Mesenchymal stem cell (in vitro differentiated cells and primary cell): Measurements from ENCODE around the gene CMKLR1.

Experiments
- DNase-seq: peaks from one replicate; pipeline ENCODE4 v3.0.0-alpha.2; 2013
- H2AFZ ChIP-seq: one replicate; pipeline ENCODE4 v1.6.1; 2013; ENCODE audit warnings: low read depth, mild to moderate bottlenecking, control low read depth, inconsistent platforms, low read length, moderate library complexity
- H2AK5ac ChIP-seq: 2 replicates; pipeline ENCODE4 v1.6.1; 2013; ENCODE audit warnings: low read length, moderate library complexity, mild to moderate bottlenecking, inconsistent platforms; ENCODE audit not compliant: severe bottlenecking
- H2BK120ac ChIP-seq: one replicate; pipeline ENCODE4 v1.6.1; 2013; ENCODE audit warnings: low read depth, mild to moderate bottlenecking, inconsistent platforms, low read length, moderate library complexity
- H2BK12ac ChIP-seq, 2 experiments: one replicate each; pipeline ENCODE4 v1.6.1; 2013; ENCODE audit warnings: inconsistent platforms in 2 of 2, low read length in 2 of 2, mild to moderate bottlenecking in 2 of 2, moderate library complexity in 2 of 2, control low read depth in 1 of 2
- H2BK15ac ChIP-seq: one replicate; pipeline ENCODE4 v1.6.1; 2013; ENCODE audit warnings: mild to moderate bottlenecking, low read depth, inconsistent platforms; ENCODE audit not compliant: poor library complexity, severe bottlenecking
- H2BK5ac ChIP-seq: 2 replicates; pipeline ENCODE4 v1.6.1; 2013; ENCODE audit warnings: low read depth, mild to moderate bottlenecking, low read length, control low read depth, inconsistent platforms; ENCODE audit not compliant: poor library complexity, severe bottlenecking
- H3K14ac ChIP-seq, 2 experiments: one replicate each; pipeline ENCODE4 v1.6.1; 2013; ENCODE audit warnings: inconsistent platforms in 2 of 2, low read length in 2 of 2, control low read depth in 1 of 2, mild to moderate bottlenecking in 1 of 2, moderate library complexity in 1 of 2
- H3K18ac ChIP-seq, 2 experiments: one replicate each; pipeline ENCODE4 v1.6.1; 2013; ENCODE audit warnings: inconsistent platforms in 2 of 2, low read length in 2 of 2, control low read depth in 1 of 2, low read depth in 1 of 2, mild to moderate bottlenecking in 1 of 2
- H3K23ac ChIP-seq, 2 experiments: one replicate each; pipeline ENCODE4 v1.6.1; 2013; ENCODE audit warnings: inconsistent platforms in 2 of 2, low read length in 2 of 2, mild to moderate bottlenecking in 2 of 2, moderate library complexity in 2 of 2, control low read depth in 1 of 2
- H3K27ac ChIP-seq: 2 replicates; pipeline ENCODE4 v1.5.1; 2013; ENCODE audit warnings: mild to moderate bottlenecking, moderate library complexity, low read length, control low read depth, inconsistent platforms; ENCODE audit not compliant: poor library complexity, severe bottlenecking
- H3K27me3 ChIP-seq, 2 experiments: 2 replicates each; pipeline versions ENCODE4 v1.6.1 to v1.7.0; 2013; ENCODE audit warnings: low read length in 2 of 2, mild to moderate bottlenecking in 2 of 2, moderate library complexity in 2 of 2, control low read depth in 1 of 2, inconsistent platforms in 1 of 2; ENCODE audit not compliant: control insufficient read depth in 1 of 2, insufficient read depth in 1 of 2
- H3K36me3 ChIP-seq, 2 experiments: 2 replicates each; pipeline versions ENCODE4 v1.6.1 to v1.7.0; 2013; ENCODE audit warnings: low read length in 2 of 2, control low read depth in 1 of 2, inconsistent platforms in 1 of 2, low read depth in 1 of 2, mild to moderate bottlenecking in 1 of 2; ENCODE audit not compliant: insufficient read depth in 2 of 2, control insufficient read depth in 1 of 2
- H3K4ac ChIP-seq, 2 experiments: one replicate each; pipeline ENCODE4 v1.6.1; 2013; ENCODE audit warnings: inconsistent platforms in 2 of 2, low read length in 2 of 2, mild to moderate bottlenecking in 2 of 2, moderate library complexity in 2 of 2, control low read depth in 1 of 2, low read depth in 1 of 2
- H3K4me1 ChIP-seq: 2 replicates; pipeline ENCODE4 v1.6.1; 2013; ENCODE audit warnings: low read depth, low read length, control low read depth; ENCODE audit not compliant: control insufficient read depth, insufficient read depth
- H3K4me2 ChIP-seq: 2 replicates; pipeline ENCODE4 v1.6.1; 2013; ENCODE audit warnings: low read length, mild to moderate bottlenecking, inconsistent platforms; ENCODE audit not compliant: poor library complexity, severe bottlenecking
- H3K4me3 ChIP-seq, 2 experiments: 2 replicates each; pipeline versions ENCODE4 v1.5.1 to v1.7.0; 2013; ENCODE audit warnings: low read length in 2 of 2, mild to moderate bottlenecking in 2 of 2, control low read depth in 1 of 2, low read depth in 1 of 2; ENCODE audit not compliant: insufficient read depth in 1 of 2
- H3K79me1 ChIP-seq: replicated peaks from 2 replicates; pipeline ENCODE4 v1.6.1; 2013; ENCODE audit warnings: mild to moderate bottlenecking, control low read depth, low read length, inconsistent platforms; ENCODE audit not compliant: poor library complexity, severe bottlenecking
- H3K9ac ChIP-seq: 2 replicates; pipeline ENCODE4 v1.7.0; 2013; ENCODE audit warnings: mild to moderate bottlenecking, low read length, moderate library complexity
- H3K9me3 ChIP-seq: 2 replicates; pipeline ENCODE4 v1.7.0; 2013; ENCODE audit warnings: mild to moderate bottlenecking, low read length; ENCODE audit not compliant: control insufficient read depth
- H4K8ac ChIP-seq: one replicate; pipeline ENCODE4 v1.6.1; 2013; ENCODE audit warnings: inconsistent platforms, mild to moderate bottlenecking, low read length, moderate library complexity
- H4K91ac ChIP-seq: one replicate; pipeline ENCODE4 v1.6.1; 2013; ENCODE audit warnings: mild to moderate bottlenecking, low read length, inconsistent platforms
- WGBS: methylation state at CpG from one replicate; pipeline ENCODE4 v1.1.7; 2013; ENCODE audit warnings: mixed read lengths; 5-methylcytosine and 5-hydroxymethylcytosine counted together

Gene CMKLR1

GRCh38 chr12:108322998-108323397 is 16.1 kb downstream of the CMKLR1 start:
- DNase-seq = no peak
- Histone ChIP-seq H3K27me3 (peaks cover 0 to 69% of the 10 kb centered on the region in 2 experiments), H2BK5ac (no peak overlapping the region), H3K4me2 (no peak overlapping the region), H3K36me3 (no peaks in the 10 kb centered on the region), H3K23ac (no peak overlapping the region), H3K9ac (no peak overlapping the region), H3K4ac (no peak overlapping the region), H2AK5ac (no peak overlapping the region), H3K27ac (no peak overlapping the region), H3K9me3 (no peaks in the 10 kb centered on the region), H2AFZ (no peak overlapping the region), H2BK120ac (no peak overlapping the region), H2BK15ac (no peak overlapping the region), H4K91ac (no peak overlapping the region), H3K18ac (no peak overlapping the region), H4K8ac (no peak overlapping the region), H3K14ac (no peak overlapping the region), H3K79me1 (no peaks in the 10 kb centered on the region), H3K4me3 (no peak overlapping the region), H3K4me1 (peaks cover 7% of the 10 kb centered on the region), H2BK12ac (no peak overlapping the region)
- WGBS = 67% methylated on average over 1 of the region's 2 CpGs

- no peak overlapping the region for H3K4me3 ChIP-seq
- H2AK5ac ChIP-seq = no peak overlapping the region
- no peak overlapping the region for H3K9ac ChIP-seq
- H3K4ac ChIP-seq = no peak overlapping the region
- H4K91ac ChIP-seq = no peak overlapping the region
- no peak overlapping the region for H2BK120ac ChIP-seq
- peaks cover 0 to 81% of the 10 kb centered on the region in 2 experiments for H3K27me3 ChIP-seq
- H3K4me2 ChIP-seq = no peak overlapping the region
- H4K8ac ChIP-seq = no peak overlapping the region
- no peaks in the 10 kb centered on the region for H3K36me3 ChIP-seq
- H3K4me1 ChIP-seq = peaks cover 7% of the 10 kb centered on the region
- no peak overlapping the region for H2BK12ac ChIP-seq
- no peak overlapping the region for H3K27ac ChIP-seq
- no peaks in the 10 kb centered on the region for H3K9me3 ChIP-seq
- DNase-seq = no peak
- no peak overlapping the region for H2AFZ ChIP-seq
- no peak overlapping the region for H3K23ac ChIP-seq
- H2BK15ac ChIP-seq = no peak overlapping the region
- no peaks in the 10 kb centered on the region for H3K79me1 ChIP-seq
- H2BK5ac ChIP-seq = no peak overlapping the region
- H3K18ac ChIP-seq = no peak overlapping the region
- H3K14ac ChIP-seq = no peak overlapping the region
These were observed 17.4 kb downstream of the CMKLR1 start for GRCh38 chr12:108321688-108322087.

DNA sequence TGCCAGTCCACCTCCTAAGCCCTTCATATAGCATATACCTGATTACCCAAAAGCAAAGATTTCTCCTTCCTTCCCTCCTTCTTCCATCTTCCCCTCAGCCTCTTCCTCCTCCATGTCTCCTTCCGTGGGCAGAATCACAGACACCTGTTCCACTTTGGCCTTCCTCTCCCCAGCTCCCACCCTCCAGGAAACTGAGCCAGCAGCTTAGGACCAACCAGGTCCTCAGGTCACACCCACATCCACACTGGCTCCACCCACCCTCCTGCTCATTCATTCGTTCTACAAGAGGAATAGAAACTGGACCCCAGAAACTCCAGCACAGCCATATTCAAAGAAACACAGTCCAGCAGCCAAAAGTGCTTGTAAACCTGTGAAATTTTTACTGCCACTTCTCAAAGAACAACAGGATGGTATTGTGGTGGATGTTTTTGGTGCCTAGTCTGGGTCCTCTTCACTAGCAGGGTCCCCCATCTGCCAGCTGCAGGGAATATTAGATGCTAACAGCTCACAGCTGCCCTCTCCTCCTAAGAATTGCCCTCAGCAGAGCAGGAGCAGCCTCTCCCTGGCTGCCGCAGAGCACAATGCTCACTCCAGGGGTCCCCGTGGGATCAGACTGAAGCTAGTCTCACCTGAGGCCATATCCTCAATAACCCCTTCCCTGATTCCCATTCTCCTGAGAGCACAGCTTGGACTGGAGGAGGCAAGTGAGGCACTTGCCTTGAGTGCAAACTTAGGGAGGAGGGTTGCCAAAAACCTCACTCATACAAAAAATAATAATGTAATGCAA is 18.4 kb downstream of the CMKLR1 start:
- H2BK15ac ChIP-seq = no peak overlapping the region
- H2AFZ ChIP-seq = no peak overlapping the region
- H3K27me3 ChIP-seq = peaks cover 0 to 89% of the 10 kb centered on the region in 2 experiments
- H4K8ac ChIP-seq = no peak overlapping the region
- no peak overlapping the region for H3K4me2 ChIP-seq
- no peak overlapping the region for H3K9ac ChIP-seq
- no peak overlapping the region for H3K4me3 ChIP-seq
- peaks cover 3% of the 10 kb centered on the region for H3K4me1 ChIP-seq
- no peak overlapping the region for H3K18ac ChIP-seq
- no peak overlapping the region for H3K23ac ChIP-seq
- H2BK120ac ChIP-seq = no peak overlapping the region
- H3K79me1 ChIP-seq = no peaks in the 10 kb centered on the region
- 52% methylated on average over 3 of the region's 4 CpGs for WGBS
- no peak overlapping the region for H3K14ac ChIP-seq
- no peak overlapping the region for H4K91ac ChIP-seq
- H3K27ac ChIP-seq = no peak overlapping the region
- no peaks in the 10 kb centered on the region for H3K36me3 ChIP-seq
- no peak for DNase-seq
- H2BK12ac ChIP-seq = no peak overlapping the region
- H2AK5ac ChIP-seq = no peak overlapping the region
- H3K9me3 ChIP-seq = no peaks in the 10 kb centered on the region
- no peak overlapping the region for H3K4ac ChIP-seq
- no peak overlapping the region for H2BK5ac ChIP-seq

GRCh38 chr12:108319277-108320234 is 19.6 kb downstream of the CMKLR1 start:
- no peak overlapping the region for H3K9ac ChIP-seq
- no peak overlapping the region for H3K27ac ChIP-seq
- DNase-seq = no peak
- WGBS = 75% methylated on average over 2 of the region's 2 CpGs
- no peak overlapping the region for H4K8ac ChIP-seq
- no peaks in the 10 kb centered on the region for H3K9me3 ChIP-seq
- H2BK5ac ChIP-seq = no peak overlapping the region
- no peak overlapping the region for H2AFZ ChIP-seq
- H2AK5ac ChIP-seq = no peak overlapping the region
- no peak overlapping the region for H3K14ac ChIP-seq
- no peak overlapping the region for H2BK12ac ChIP-seq
- no peak overlapping the region for H2BK120ac ChIP-seq
- H3K4me2 ChIP-seq = no peak overlapping the region
- H3K27me3 ChIP-seq = peaks cover 0 to 84% of the 10 kb centered on the region in 2 experiments
- no peak overlapping the region for H3K4me3 ChIP-seq
- H4K91ac ChIP-seq = no peak overlapping the region
- H2BK15ac ChIP-seq = no peak overlapping the region
- no peaks in the 10 kb centered on the region for H3K79me1 ChIP-seq
- no peak overlapping the region for H3K23ac ChIP-seq
- H3K36me3 ChIP-seq = no peaks in the 10 kb centered on the region
- no peak overlapping the region for H3K18ac ChIP-seq
- no peak overlapping the region for H3K4ac ChIP-seq
- no peaks in the 10 kb centered on the region for H3K4me1 ChIP-seq
